ENCODE data around the gene HDHD2. TPM values are rescaled to one million over a fixed set of nuclear protein-coding genes. Genes with fewer than 3 reads are reported as not detected.

The HDHD2 gene
- total and polyA plus RNA-seq, 4 donors: 17.0 to 23.0 (median 18.5) TPM

DNA sequence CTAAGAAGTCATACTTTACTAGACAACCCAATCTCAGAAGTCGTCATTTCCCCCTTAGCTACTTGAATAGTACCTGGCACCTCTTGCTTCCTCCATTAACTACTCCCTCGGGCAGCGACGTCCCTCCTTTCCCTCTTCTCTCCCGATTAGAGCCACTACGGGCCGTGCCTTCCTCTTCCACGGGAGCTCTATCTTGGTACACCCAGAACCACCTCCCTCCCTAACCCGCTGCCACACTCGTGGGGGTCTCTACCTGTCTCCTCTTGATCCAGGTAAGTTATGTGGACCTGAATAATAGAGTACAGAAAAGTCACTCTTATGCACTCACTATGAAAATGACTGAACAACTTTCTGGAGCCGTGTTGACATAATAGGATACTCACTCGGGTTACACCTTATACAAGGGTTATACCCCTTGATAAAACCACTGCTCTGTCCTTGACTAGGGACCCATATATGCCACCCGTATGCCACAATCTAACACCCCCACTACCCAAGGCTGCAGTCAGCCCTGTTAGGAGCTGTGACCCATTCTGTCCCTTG, 595 bp upstream of the HDHD2 start:
- 5% methylated on average over 13 of the region's 13 CpGs for WGBS
- H3K27me3 ChIP-seq (ENCODE audit: control insufficient read depth in 4 of 4, insufficient read depth in 4 of 4, low read length in 3 of 4): no peaks in the 10 kb centered on the region
- H3K36me3 ChIP-seq (ENCODE audit: control insufficient read depth in 4 of 4, insufficient read depth in 3 of 4, low read depth in 1 of 4, low read length in 3 of 4): peaks cover 3 to 11% (median 7%) of the 10 kb centered on the region in 4 donors
- H3K27ac ChIP-seq (ENCODE audit: low read depth in 1 of 2, low read length in 2 of 2): peak overlapping the region; percentile 88 to 90
- H3K9me3 ChIP-seq (ENCODE audit: control insufficient read depth in 4 of 4, low read length in 3 of 4): no peaks in the 10 kb centered on the region
- peak; percentile 44 for DNase-seq (ENCODE audit: low spot score)
- H3K9ac ChIP-seq (ENCODE audit: low read depth in 1 of 2, low read length in 2 of 2): peak overlapping the region; percentile 6 to 64
- H3K4me3 ChIP-seq (ENCODE audit: low read depth in 1 of 3, low read length in 3 of 3): peak overlapping the region; percentile 75 to 91 (median 77)
- H3K4me1 ChIP-seq (ENCODE audit: control insufficient read depth in 4 of 4, insufficient read depth in 4 of 4, low read length in 3 of 4): peaks cover 1 to 17% (median 10%) of the 10 kb centered on the region in 4 donors
- TF ChIP-seq, protein P1, sequence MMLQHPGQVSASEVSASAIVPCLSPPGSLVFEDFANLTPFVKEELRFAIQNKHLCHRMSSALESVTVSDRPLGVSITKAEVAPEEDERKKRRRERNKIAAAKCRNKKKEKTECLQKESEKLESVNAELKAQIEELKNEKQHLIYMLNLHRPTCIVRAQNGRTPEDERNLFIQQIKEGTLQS (IDR thresholded peaks at IDR 0.05): no peak
- TF ChIP-seq JUND (IDR thresholded peaks at IDR 0.05) (no peak), TAF1 (conservative IDR thresholded peaks at IDR 0.05) (no peak), NR2F2 (IDR thresholded peaks at IDR 0.05) (no peak), SP1 (IDR thresholded peaks at IDR 0.05) (no peak), YY1 (IDR thresholded peaks at IDR 0.05) (no peak), FOXA2 (IDR thresholded peaks at IDR 0.05) (no peak), EGR1 (IDR thresholded peaks at IDR 0.05; ENCODE audit: low read depth in 2 of 2) (no peak), RXRA (IDR thresholded peaks at IDR 0.05) (no peak), HNF4G (IDR thresholded peaks at IDR 0.05) (no peak), RAD21 (IDR thresholded peaks at IDR 0.05) (no peak), GABPA (IDR thresholded peaks at IDR 0.05 in 1 of 2, conservative IDR thresholded peaks at IDR 0.05 in 1 of 2) (no peak), HNF4A (conservative IDR thresholded peaks at IDR 0.05) (no peak), FOXA1 (IDR thresholded peaks at IDR 0.05) (no peak)
- TF ChIP-seq, protein P2, sequence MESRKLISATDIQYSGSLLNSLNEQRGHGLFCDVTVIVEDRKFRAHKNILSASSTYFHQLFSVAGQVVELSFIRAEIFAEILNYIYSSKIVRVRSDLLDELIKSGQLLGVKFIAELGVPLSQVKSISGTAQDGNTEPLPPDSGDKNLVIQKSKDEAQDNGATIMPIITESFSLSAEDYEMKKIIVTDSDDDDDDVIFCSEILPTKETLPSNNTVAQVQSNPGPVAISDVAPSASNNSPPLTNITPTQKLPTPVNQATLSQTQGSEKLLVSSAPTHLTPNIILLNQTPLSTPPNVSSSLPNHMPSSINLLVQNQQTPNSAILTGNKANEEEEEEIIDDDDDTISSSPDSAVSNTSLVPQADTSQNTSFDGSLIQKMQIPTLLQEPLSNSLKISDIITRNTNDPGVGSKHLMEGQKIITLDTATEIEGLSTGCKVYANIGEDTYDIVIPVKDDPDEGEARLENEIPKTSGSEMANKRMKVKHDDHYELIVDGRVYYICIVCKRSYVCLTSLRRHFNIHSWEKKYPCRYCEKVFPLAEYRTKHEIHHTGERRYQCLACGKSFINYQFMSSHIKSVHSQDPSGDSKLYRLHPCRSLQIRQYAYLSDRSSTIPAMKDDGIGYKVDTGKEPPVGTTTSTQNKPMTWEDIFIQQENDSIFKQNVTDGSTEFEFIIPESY (IDR thresholded peaks at IDR 0.05): no peak
- TF ChIP-seq, protein P3, sequence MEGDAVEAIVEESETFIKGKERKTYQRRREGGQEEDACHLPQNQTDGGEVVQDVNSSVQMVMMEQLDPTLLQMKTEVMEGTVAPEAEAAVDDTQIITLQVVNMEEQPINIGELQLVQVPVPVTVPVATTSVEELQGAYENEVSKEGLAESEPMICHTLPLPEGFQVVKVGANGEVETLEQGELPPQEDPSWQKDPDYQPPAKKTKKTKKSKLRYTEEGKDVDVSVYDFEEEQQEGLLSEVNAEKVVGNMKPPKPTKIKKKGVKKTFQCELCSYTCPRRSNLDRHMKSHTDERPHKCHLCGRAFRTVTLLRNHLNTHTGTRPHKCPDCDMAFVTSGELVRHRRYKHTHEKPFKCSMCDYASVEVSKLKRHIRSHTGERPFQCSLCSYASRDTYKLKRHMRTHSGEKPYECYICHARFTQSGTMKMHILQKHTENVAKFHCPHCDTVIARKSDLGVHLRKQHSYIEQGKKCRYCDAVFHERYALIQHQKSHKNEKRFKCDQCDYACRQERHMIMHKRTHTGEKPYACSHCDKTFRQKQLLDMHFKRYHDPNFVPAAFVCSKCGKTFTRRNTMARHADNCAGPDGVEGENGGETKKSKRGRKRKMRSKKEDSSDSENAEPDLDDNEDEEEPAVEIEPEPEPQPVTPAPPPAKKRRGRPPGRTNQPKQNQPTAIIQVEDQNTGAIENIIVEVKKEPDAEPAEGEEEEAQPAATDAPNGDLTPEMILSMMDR (IDR thresholded peaks at IDR 0.05; ENCODE audit: low read depth, low read length, missing input control): no peak
- TF ChIP-seq, protein P4, sequence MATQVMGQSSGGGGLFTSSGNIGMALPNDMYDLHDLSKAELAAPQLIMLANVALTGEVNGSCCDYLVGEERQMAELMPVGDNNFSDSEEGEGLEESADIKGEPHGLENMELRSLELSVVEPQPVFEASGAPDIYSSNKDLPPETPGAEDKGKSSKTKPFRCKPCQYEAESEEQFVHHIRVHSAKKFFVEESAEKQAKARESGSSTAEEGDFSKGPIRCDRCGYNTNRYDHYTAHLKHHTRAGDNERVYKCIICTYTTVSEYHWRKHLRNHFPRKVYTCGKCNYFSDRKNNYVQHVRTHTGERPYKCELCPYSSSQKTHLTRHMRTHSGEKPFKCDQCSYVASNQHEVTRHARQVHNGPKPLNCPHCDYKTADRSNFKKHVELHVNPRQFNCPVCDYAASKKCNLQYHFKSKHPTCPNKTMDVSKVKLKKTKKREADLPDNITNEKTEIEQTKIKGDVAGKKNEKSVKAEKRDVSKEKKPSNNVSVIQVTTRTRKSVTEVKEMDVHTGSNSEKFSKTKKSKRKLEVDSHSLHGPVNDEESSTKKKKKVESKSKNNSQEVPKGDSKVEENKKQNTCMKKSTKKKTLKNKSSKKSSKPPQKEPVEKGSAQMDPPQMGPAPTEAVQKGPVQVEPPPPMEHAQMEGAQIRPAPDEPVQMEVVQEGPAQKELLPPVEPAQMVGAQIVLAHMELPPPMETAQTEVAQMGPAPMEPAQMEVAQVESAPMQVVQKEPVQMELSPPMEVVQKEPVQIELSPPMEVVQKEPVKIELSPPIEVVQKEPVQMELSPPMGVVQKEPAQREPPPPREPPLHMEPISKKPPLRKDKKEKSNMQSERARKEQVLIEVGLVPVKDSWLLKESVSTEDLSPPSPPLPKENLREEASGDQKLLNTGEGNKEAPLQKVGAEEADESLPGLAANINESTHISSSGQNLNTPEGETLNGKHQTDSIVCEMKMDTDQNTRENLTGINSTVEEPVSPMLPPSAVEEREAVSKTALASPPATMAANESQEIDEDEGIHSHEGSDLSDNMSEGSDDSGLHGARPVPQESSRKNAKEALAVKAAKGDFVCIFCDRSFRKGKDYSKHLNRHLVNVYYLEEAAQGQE (IDR thresholded peaks at IDR 0.05): no peak
- TF ChIP-seq, protein P5, sequence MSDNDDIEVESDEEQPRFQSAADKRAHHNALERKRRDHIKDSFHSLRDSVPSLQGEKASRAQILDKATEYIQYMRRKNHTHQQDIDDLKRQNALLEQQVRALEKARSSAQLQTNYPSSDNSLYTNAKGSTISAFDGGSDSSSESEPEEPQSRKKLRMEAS (IDR thresholded peaks at IDR 0.05): no peak

Data from liver (tissue), 9 donors.